HS-5 (cell line): ENCODE results near the gene DMKN.

ENCODE experiments used
- DNase-seq: peaks from one replicate; pipeline ENCODE4 v3.0.0-alpha.2; 2012; ENCODE audit warnings: low read depth

The DMKN gene

DNA sequence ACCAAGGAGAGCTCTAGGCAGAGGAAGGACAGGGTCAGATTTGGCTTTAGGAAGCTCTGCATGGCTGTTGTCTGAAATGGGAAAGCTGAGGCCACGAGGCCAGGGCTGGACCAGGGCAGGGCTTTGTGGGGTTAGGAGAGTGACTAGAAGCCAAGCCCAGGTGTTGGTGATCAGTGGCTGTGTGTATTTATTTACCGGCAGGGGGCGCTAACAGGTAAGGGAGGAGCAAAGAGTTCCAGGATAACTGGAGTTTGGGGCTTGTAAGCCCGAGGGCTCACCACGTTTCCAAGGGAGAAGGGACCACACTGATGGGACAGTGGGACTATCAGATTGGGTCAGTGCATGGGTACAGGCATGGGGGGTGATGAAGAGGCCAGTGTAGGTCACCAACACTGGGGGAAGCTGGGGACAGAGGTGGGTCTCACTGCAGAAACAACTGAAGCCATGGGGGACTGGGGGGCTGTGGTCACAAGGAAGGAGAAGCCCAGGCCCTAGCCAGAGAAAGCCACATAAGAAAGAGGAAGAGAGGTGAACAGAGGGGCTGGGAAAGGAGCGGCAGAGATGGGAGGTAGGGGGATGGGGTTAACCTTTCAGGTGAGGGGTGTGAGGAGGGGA, 35.8 kb upstream of the DMKN start:
- no peak for DNase-seq

DNA sequence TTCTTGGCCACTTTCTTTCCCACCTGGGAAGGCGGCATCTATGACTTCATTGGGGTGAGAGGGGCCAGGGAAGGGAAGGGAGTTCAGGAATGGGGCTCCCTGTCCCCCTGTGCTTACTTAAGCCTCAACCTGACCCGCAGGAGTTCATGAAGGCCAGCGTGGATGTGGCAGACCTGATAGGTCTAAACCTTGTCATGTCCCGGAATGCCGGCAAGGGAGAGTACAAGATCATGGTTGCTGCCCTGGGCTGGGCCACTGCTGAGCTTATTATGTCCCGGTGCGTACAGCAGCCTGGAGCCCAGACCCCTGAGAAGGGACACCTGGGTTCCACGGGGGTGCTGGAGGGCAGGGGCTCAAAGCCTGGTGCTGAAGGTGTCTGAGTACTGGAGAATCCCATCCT, 33.1 kb upstream of the DMKN start:
- no peak for DNase-seq

DNA sequence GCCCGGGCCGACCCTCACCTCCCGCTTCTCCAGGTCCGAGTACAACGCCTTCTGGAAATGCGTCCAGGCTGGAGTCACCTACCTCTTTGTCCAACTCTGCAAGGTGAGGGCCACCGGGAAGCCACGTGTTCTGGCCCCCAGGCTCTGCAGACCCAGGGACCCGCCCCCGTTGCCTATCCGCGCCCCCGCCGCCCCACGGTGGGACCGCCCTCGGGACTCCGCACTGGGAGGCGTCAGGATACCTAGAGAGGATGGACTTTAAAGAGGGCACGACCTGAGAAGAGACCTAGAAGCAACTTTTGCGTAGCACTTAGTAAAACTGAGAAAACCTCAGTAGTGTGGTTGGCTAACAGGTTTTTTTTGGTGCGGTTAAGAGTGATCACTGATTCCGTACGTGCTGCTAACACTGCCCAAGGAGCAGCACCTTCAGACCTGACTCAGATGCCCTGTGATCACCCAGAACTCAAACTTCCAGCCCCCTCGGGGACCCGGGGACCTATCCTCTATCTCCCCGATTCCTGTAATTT, 32.5 kb upstream of the DMKN start:
- no peak for DNase-seq

DNA sequence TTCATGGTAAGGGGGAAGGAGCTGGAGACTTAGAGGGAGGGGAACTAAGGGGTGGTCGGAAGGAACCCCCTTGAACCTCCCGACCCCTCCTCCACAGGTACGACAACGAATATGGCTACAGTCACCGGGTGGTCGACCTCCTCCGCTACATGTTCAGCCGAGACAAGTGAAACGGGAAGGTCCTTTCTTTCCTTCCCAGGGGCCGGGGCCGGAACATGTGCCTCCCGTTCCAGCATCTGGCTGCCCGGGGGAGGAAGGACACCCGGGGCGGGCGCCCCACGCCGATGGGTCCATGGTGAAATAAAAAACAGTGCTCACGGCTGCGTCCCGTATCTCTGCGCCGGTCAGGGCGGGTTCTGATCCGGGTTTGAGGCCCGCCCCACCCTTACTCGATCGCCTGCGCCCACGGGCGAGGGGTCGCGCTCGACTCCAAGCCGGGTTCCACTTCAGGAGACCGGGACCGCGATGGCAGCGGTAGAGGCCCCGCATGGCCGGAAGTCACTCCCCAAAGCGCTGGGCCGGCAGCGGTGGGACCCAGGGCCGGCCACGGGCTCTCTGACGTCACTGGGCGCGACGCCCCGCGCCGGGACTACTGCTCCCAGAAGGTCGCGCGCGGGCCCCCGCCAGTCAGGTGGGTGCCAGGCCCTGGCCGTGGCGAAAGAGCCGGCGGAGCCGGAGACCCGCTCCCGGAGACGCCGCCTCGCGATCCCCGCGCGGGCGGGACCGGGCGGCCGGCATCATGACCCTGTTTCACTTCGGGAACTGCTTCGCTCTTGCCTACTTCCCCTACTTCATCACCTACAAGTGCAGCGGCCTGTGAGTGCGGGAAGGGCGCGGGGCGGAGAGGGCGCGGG, 31.8 kb upstream of the DMKN start, which contains the start of gene TMEM147:
TMEM147 (plus strand) TSS at position 626 of the 854 bp plus-strand sequence; CDS start at position 740, 114 bp downstream.
- DNase-seq, result peak; percentile 58

DNA sequence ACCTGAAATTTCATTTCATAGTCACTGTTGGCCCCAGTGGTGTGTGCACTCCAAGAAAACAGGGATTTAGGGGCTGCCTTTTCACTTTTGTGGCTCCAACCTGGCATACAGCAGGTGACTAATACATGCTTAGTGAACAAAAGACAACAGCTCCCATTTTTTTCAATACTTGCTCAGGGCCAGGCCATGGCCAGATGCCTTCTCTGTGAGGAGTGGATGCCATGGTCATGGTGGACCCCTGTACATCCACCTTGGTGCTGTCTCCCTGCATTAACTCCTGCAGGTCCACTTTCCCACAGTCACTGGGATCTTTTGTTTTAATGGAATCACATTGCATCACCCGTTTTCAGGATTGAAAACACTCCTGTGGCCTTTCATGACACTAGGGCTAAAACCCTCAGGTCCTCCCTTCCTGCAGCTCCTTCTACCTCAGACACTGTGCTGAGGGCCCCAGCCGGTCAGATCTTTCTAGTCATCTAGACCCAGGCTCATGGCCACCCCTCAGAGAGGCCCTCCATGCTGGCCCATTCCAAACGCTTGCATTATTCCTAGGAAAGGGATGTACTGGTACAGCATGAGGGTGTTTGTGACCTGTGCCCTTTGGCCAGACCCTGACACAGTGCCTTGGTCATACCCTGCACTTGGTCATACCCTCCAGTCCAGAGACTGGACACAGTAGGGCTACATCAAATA, 30.8 kb upstream of the DMKN start:
- no peak for DNase-seq

DNA sequence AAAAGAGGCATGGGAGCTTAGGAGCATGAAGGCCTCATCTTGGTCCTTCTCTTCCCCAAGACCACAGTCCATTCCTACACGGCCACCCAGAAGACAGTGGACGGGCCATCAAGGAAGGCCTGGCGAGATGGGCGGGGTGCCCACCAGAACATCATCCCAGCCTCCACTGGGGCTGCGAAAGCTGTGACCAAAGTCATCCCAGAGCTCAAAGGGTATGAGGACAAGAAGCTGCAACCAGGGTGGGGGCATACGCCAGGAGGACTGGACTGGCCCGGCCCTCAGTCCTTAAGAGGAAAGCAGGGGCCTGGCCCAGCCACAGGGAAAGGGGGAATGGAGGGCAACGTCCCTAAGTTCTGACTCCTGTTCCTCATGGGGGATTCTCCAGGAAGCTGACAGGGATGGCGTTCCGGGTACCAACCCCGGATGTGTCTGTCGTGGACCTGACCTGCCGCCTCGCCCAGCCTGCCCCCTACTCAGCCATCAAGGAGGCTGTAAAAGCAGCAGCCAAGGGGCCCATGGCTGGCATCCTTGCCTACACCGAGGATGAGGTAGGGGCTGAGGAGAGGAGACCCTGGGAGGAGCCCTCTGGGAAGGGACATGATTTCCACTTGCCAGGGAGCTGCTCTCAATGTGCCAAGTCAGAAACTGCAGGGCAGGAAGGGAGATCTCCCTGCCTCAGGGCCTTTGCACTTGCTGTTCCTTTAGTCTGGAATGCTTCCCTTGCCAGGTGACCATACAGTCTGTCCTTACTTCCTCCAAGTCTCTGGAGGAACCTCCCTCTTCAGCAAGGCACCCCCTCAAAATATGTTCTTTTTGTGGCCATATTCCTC, 30.0 kb upstream of the DMKN start:
- no peak for DNase-seq

DNA sequence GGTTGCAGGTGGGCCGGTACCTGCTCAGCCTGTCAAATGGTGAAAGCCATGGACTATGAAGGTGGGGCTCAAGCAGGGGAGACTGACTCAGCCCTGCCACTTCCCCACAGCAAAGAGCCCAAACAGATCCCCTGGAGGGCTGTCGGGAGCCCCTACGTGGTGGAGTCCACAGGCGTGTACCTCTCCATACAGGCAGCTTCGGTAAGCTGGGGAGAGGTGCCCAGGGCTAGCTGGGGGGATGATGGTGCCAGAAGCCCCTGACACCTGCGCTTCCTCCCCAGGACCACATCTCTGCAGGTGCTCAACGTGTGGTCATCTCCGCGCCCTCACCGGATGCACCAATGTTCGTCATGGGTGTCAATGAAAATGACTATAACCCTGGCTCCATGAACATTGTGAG, 28.8 kb upstream of the DMKN start:
- no peak for DNase-seq

DNA sequence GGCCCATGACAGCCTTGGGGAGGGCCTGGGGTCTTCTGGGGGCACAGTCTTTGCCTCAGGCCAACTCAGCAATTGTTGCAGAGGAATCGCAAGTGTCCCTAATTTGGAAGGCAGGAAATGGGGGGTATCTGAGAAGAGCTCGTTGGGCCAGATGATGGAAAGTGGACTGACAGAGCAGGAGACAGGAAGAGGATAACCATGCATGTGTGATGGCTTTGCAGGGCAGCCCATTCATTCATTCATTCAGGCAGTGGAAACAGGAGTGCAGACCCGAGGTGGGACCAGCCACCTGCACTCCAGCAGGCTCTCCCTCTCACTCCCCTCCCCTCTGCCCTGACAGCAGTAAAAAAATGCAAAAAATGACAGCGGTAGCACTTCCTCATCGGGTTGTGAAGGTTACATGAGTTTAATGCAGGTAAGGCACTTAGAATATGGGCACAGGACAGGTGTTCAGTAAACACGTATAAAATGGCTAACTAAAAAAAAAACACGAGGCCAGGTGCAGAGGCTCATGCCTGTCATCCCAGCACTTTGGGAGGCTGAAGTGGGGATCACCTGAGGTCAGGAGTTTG, 27.0 kb upstream of the DMKN start:
- no peak for DNase-seq

DNA sequence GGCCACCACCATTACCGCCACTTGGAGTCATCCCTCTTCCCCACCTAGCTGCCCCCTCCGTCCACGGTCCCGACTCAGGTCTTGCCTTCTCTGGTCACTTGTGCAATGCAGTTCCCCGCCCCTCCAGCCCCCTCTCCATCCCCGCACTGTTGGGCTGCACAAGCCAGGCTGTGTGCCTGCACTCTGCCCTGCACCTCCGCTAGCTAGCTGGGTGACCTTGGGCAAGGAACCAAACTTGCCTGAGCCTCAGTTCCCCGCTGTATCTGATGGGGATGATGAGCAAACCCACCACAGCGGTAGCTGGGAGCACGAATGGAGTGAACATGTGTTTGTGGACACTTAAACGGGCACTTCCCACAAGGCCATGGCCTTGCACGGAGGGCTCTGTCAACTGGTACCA, 26.4 kb upstream of the DMKN start:
- DNase-seq, result no peak

DNA sequence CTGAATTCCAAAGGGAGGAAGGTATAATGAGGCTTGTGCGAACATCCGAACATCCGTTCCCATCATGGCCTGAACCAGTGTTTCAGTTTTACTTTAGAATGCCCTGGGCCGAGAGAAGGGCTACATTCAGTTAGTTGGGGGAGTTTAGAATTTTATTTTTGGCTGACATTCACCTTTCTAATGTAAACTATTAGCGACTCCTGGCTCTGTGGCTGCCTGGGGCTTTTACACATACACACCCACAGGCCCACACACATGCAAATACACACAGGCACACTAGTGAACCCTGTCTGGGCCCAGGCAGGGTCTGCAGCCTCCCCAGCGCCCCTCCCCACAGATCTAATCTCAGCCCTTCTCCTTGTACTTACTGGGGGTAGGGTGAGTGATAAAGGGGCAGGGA, 25.9 kb upstream of the DMKN start:
- no peak for DNase-seq

DNA sequence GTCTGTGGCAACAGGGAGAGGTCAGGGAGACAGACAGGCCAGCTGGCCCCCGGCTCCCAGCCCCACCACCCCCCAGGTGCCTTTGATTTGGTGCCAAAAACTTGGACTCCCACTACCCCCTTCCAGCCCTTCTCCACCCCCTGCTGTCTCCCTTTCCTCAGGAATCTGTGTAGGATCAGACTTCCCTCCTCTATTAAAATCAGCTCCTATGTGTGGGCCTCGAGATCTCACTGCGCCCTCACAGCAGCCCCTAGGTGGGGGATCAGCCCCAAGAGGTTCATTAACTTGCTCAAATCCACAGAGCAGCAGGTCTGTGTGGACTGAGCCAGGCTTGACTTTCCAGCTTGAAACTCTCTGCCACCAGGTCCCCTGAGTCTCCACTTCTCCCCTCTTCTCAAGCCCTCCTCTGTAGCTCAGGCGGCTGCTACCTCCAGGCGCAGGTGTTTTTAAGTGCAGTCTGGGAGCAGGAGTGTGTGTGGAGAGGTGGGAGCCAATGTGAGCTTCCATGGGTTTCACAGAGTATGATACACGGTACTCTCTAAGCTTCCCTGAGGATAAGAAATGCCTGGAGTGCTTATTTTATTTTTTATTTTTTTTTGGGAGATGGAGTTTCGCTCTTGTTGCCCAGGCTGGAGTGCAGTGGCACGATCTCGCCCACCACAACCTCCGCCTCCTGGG, 21.5 kb upstream of the DMKN start:
- DNase-seq, result no peak

DNA sequence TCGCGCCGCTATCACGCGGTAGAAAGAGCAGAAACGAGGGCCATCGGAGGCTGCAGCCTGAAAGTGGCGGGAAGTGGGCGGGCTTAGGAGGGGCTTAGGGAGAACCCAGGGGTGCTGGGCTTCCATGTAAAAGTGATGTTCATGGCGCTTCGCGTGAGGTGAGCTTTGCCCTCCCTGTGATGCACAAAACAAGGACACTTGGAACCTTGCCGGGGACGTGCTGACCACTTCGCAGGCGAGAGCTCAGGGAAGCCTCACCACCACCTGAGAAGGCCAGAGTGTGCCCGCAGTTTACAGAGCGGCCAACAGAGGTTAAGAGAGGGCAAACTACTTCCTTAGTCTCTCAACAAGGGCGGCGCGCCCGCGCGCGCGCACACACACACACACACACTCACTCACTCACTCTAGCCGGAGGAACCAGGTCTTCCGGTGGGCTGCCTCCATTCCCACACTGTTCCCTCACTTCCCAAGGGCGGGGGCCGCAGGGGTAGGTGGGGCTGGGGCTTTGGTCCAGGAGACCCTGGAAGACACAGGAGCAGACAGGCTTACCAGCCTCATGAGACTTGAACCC, 20.5 kb upstream of the DMKN start:
- no peak for DNase-seq

DNA sequence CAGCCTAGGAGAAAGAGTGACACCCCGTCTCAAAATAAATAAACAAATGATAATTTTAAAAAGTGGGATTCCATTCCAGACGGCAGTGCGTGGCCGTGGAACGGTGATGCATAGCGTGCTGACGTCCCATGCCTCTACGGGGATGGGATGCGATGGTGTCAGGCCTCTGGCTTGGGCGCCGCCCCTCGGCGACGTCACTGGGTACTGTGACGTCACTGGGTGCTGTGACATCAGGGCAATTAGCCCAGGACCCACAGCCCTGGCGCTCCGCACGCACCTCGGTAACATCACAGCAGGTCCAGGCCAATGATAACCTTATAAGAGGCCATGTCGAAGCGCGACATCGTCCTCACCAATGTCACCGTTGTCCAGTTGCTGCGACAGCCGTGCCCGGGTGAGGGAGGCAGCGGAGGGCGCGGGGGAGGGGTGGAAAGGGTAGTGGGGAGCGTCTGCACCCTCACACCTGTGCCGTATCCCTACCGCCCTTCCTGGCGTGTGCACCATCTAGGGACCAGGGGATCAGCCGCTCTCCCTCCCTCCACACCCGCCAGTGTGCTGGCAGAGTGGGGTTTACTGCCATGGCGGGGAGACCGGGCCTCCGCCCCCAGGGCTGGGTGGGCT, 19.9 kb upstream of the DMKN start, which contains the start of gene GAPDHS:
GAPDHS (plus strand) TSS at position 256 of the 621 bp plus-strand sequence; CDS start at position 328, 72 bp downstream.
- DNase-seq, result no peak

DNA sequence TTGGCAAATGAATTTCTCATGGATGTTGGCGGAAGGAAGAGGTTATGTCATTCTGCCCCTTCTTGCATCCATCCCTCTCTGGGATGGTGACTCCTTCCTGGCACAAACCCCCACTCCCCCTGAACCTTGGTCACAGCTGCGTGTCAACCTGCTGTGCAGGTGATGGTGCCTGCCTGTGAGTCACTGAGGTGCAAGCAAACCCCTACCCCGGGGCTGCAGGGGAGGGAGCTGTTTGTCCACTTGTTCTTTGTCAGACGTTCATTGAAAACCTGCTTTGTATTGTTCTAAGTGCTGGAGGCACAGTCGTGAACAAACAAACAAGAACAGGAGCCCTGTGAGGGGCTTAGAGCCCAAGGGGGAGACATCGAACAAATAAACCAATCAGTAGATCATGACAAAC, 17.8 kb upstream of the DMKN start:
- no peak for DNase-seq

DNA sequence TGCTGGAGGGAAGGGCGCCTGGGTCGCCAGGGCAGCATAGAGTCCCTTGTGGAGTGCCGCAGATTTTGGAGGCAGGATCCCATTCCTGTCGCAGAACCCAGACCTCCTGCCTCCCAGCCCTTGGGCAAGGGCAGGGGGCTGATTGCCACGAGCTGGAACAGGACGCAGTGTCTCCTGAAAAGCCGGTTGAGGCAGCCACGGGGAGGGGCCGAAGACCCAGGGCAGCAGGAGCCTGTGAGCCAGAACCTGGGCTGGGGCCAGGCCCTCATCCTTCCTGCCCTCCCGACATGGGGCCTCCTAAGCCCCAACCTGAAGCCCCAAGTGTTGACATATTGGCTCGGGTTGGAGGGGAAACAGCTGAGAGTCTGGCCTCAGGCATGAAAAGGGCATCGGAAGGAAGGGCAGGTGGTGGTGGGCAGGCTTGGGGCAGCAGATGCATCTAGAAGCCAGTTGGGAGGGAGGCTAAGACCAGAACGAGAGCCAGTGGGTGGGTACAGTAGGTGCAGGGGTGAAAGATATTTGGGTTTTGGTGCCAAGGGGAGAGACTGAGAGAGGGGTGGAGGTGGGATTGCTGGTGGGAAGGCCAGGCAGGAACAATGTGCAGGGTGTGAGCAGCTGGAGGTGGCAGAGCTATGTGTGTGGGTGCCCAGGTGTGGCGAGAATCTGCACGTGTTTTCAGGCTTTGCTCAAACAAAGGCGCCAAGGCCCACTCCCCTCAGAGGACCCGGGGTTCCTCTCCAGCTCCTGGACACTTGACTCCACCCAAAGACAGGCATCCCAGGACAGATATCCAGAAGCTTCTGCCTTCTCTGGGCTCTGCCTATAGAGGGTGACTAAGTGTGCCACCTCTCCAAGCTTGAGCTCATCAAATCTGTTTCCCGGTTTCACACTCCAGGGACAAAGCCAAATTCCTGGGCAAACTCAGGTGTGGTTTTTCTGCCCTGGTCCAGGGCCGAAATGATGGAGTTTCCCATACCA, 16.1 kb upstream of the DMKN start:
- no peak for DNase-seq

DNA sequence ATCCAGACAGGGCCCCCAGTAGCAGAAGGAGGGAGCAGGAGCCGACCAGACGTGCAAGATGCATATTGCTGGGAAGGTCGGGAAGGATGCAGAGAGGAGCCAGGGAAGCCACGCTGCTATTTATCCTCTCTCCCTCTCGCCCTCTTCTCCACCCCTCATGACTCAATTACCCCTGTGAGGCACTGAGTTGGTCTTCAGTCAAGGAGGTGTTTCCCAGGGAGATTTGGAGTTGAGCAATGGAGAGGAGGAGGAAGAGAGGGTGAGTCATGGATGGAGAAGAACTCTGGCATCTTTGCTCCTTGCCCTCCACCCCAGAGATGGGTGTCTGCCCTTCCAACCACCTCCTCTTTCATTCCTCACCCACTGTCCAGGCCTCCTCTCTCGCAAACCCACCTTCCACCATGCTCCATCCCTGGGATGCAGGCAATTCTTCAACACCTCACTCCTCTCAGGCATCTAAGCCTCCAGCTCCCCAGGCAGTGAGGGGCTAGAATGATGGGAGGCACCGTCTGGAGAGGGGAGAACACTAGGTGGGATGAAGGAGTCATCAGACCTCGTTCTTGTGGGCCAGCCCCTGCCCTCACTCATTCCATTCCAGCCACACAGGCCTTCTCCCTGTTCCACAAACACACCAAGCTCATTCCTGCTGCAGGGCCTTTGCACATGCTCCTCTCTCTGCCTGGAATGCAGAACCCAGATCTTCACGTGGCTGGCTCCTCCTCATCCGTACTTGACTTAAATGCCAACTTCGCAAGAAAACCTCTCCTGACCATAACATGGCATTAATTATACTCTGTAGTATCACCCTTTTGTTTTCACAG, 15.0 kb upstream of the DMKN start, which contains the start of gene SBSN:
SBSN (minus strand) TSS at position 94 of the 821 bp plus-strand sequence; CDS start at position 64, 30 bp downstream.
- peak; percentile 53 for DNase-seq

DNA sequence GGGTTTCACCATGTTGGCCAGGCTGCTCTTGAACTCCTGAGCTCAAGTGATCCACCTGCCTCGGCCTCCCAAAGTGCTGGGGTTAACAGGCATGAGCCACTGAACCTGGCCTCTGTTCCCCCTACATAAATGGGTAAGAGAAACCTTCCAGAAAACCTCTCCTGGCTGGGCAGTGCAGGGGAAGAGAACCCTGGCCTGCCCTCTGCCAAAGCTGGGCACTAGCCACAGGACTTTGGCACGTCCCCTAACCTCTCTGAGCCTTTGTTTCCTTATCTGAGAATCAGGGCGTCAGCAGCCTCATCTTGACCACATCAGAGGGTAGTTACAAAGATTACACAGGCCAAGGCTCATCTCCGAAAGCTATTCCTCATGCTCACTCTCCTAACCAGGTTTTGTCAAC, 12.4 kb upstream of the DMKN start:
- no peak for DNase-seq
